Fibroblast of lung (primary cell): ENCODE measurements around the gene UBE4B.
"Not testable (repeated sequence)": the region's sequence is repeated elsewhere in the genome, so short reads cannot be mapped to it uniquely, and the experiment has no call there.

ENCODE experiments used
- EZH2 ChIP-seq: IDR thresholded peaks from 2 replicates; pipeline ENCODE4 v1.5.1; 2012; ENCODE audit warnings: low read length, control low read depth, mild to moderate bottlenecking; ENCODE audit errors: missing control alignments
- TF ChIP-seq, protein P1 (sequence below), 2 donors: IDR thresholded peaks in 1 of 2; conservative IDR thresholded peaks in 1 of 2; 1 replicate in 1 of 2; 2 replicates in 1 of 2; pipeline ENCODE4 v1.5.1; 2011 to 2012; ENCODE audit warnings: low read length in 2 of 2, control low read depth in 1 of 2, inconsistent platforms in 1 of 2, low read depth in 1 of 2, mild to moderate bottlenecking in 1 of 2

GRCh38 chr1:10220657-10221056 lies 187.9 kb downstream of the UBE4B start:
- TF ChIP-seq, protein P1, sequence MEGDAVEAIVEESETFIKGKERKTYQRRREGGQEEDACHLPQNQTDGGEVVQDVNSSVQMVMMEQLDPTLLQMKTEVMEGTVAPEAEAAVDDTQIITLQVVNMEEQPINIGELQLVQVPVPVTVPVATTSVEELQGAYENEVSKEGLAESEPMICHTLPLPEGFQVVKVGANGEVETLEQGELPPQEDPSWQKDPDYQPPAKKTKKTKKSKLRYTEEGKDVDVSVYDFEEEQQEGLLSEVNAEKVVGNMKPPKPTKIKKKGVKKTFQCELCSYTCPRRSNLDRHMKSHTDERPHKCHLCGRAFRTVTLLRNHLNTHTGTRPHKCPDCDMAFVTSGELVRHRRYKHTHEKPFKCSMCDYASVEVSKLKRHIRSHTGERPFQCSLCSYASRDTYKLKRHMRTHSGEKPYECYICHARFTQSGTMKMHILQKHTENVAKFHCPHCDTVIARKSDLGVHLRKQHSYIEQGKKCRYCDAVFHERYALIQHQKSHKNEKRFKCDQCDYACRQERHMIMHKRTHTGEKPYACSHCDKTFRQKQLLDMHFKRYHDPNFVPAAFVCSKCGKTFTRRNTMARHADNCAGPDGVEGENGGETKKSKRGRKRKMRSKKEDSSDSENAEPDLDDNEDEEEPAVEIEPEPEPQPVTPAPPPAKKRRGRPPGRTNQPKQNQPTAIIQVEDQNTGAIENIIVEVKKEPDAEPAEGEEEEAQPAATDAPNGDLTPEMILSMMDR (conservative IDR thresholded peaks at IDR 0.05 in 1 of 2, IDR thresholded peaks at IDR 0.05 in 1 of 2; ENCODE audit: low read depth in 1 of 2, low read length in 2 of 2): not testable (repeated sequence)
- not testable (repeated sequence) for TF ChIP-seq EZH2
